DOHH2 (cell line): ENCODE data around the gene PAX1.

Source experiments
- EZH2phosphoT487 ChIP-seq: fragments of 200-600 bp; sonication (generic); IDR thresholded peaks from 2 replicates; pipeline ENCODE4 v1.6.1; 2017; ENCODE audit warnings: borderline replicate concordance, mild to moderate bottlenecking, antibody characterized with exemption, low read length, moderate library complexity, mixed read lengths
- TF ChIP-seq, protein P1 (sequence below): fragments of 200-600 bp; sonication (generic); IDR thresholded peaks from one replicate; pipeline ENCODE4 v1.5.1; 2014; ENCODE audit warnings: antibody characterized with exemption, mild to moderate bottlenecking, low read depth, low read length; ENCODE audit not compliant: poor library complexity, severe bottlenecking

DNA sequence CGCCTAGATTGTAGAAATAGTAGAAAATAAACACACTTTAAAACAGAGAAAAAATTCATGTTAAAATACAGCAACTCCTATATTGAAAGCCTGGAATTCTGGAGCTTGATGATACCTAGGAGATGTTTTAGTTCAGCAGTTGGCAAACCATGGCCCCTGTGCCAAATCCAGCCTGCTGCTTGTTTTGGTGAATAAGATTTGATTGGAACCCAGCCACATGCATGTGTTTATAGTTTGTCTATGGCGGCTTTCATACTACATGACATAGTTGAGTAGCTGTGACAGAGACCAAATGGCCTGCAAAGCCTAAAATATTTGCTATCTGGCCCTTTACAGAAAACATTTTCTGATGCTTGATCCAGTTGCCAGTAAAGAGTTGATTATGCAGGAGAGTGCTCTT lies 57.2 kb downstream of the PAX1 start:
- TF ChIP-seq, protein P1, sequence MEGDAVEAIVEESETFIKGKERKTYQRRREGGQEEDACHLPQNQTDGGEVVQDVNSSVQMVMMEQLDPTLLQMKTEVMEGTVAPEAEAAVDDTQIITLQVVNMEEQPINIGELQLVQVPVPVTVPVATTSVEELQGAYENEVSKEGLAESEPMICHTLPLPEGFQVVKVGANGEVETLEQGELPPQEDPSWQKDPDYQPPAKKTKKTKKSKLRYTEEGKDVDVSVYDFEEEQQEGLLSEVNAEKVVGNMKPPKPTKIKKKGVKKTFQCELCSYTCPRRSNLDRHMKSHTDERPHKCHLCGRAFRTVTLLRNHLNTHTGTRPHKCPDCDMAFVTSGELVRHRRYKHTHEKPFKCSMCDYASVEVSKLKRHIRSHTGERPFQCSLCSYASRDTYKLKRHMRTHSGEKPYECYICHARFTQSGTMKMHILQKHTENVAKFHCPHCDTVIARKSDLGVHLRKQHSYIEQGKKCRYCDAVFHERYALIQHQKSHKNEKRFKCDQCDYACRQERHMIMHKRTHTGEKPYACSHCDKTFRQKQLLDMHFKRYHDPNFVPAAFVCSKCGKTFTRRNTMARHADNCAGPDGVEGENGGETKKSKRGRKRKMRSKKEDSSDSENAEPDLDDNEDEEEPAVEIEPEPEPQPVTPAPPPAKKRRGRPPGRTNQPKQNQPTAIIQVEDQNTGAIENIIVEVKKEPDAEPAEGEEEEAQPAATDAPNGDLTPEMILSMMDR: no peak
- no peak for TF ChIP-seq EZH2phosphoT487
